ENCODE results near the gene RAB11FIP4.
"Not testable (repeated sequence)": the region's sequence is repeated elsewhere in the genome, so short reads cannot be mapped to it uniquely, and the experiment has no call there.

The RAB11FIP4 gene

GRCh38 chr17:31434727-31435050, 43.2 kb downstream of the RAB11FIP4 start:
- DNase-seq: no peak

- DNase-seq: no peak
Measured at GRCh38 chr17:31435581-31435980, 44.1 kb downstream of the RAB11FIP4 start.

- DNase-seq: no peak
Measured at GRCh38 chr17:31437720-31438400, 46.4 kb downstream of the RAB11FIP4 start.

GRCh38 chr17:31439716-31440115, 48.2 kb downstream of the RAB11FIP4 start:
- no peak for DNase-seq

GRCh38 chr17:31442276-31442675, 50.8 kb downstream of the RAB11FIP4 start:
- no peak for DNase-seq

GRCh38 chr17:31442856-31443255, 51.4 kb downstream of the RAB11FIP4 start:
- DNase-seq: not testable (repeated sequence)

GRCh38 chr17:31443386-31443785, 51.9 kb downstream of the RAB11FIP4 start:
- no peak for DNase-seq

- DNase-seq: no peak
Measured at GRCh38 chr17:31444026-31444425, 52.6 kb downstream of the RAB11FIP4 start.

GRCh38 chr17:31446195-31446967, 54.9 kb downstream of the RAB11FIP4 start:
- no peak for DNase-seq

- no peak for DNase-seq
Measured at GRCh38 chr17:31448467-31449077, 57.1 kb downstream of the RAB11FIP4 start.

GRCh38 chr17:31449111-31449510, 57.6 kb downstream of the RAB11FIP4 start:
- DNase-seq: no peak

GRCh38 chr17:31449746-31450145, 58.3 kb downstream of the RAB11FIP4 start:
- no peak for DNase-seq

- DNase-seq: no peak
Measured at GRCh38 chr17:31452101-31452500, 60.6 kb downstream of the RAB11FIP4 start.

GRCh38 chr17:31452561-31453110, 61.2 kb downstream of the RAB11FIP4 start:
- no peak for DNase-seq

- no peak for DNase-seq
Measured at GRCh38 chr17:31453896-31454295, 62.4 kb downstream of the RAB11FIP4 start.

- no peak for DNase-seq
Measured at GRCh38 chr17:31456814-31457213, 65.3 kb downstream of the RAB11FIP4 start.

GRCh38 chr17:31457391-31458234, 66.1 kb downstream of the RAB11FIP4 start:
- no peak for DNase-seq

GRCh38 chr17:31458829-31459228, 67.4 kb downstream of the RAB11FIP4 start:
- no peak for DNase-seq

GRCh38 chr17:31459716-31460115, 68.2 kb downstream of the RAB11FIP4 start:
- no peak for DNase-seq

GRCh38 chr17:31460226-31460721, 68.8 kb downstream of the RAB11FIP4 start:
- no peak for DNase-seq

GRCh38 chr17:31461227-31461810, 69.8 kb downstream of the RAB11FIP4 start:
- DNase-seq: no peak

- DNase-seq: no peak
Measured at GRCh38 chr17:31462261-31462660, 70.8 kb downstream of the RAB11FIP4 start.
